Endothelial cell of umbilical vein (primary cell): ENCODE measurements around the gene R3HDML. TPM values are rescaled to one million over a fixed set of nuclear protein-coding genes. Genes with fewer than 3 reads are reported as not detected.

ENCODE experiments used
- BruUV-seq: library from RNA; stranded (reverse); fragments of 400-500 nt; replicated peaks from 2 replicates; lab custom pipeline; 2021; lab: Mats Ljungman, UMichigan
- CTCF ChIA-PET: fragments of 300-600, 350-600 bp; sonication (Branson Sonifier 250); formaldehyde crosslinking; loops from one replicate; lab custom pipeline; 2021; ENCODE audit warnings: antibody characterized with exemption, inconsistent platforms; lab: Charles Lee
- POLR2A ChIA-PET: fragments of 300-600, 350-600 bp; sonication (Branson Sonifier 250); formaldehyde crosslinking; loops from one replicate; lab custom pipeline; 2021; ENCODE audit warnings: antibody characterized with exemption, inconsistent platforms; lab: Charles Lee
- DNase-seq: peaks from one replicate; pipeline ENCODE4 v3.0.0-alpha.2; 2011; ENCODE audit warnings: low read depth, low spot score
- FAIRE-seq: peaks from 2 replicates; lab custom pipeline; 2011; peaks lifted over from hg19 to GRCh38; lab: Jason Lieb, UNC
- H2AFZ ChIP-seq: 2 replicates; pipeline ENCODE4 v1.6.0; 2012; ENCODE audit warnings: low read depth, low read length, control low read depth, inconsistent platforms
- H3K27ac ChIP-seq: 2 replicates; pipeline ENCODE4 v1.5.1; 2011; ENCODE audit warnings: low read depth, mild to moderate bottlenecking, control low read depth, low read length, moderate library complexity; ENCODE audit not compliant: insufficient read depth
- H3K27me3 ChIP-seq, 2 experiments: 2 replicates each; pipeline versions ENCODE4 v1.6.0 to v1.6.1; 2011; ENCODE audit warnings: low read length in 2 of 2, mixed read lengths in 1 of 2; ENCODE audit not compliant: control insufficient read depth in 2 of 2, insufficient read depth in 2 of 2
- H3K36me3 ChIP-seq, 2 experiments: 2 replicates in 1 of 2; 3 replicates in 1 of 2; pipeline ENCODE4 v1.5.1; 2011; ENCODE audit warnings: low read length in 2 of 2, mild to moderate bottlenecking in 1 of 2, moderate library complexity in 1 of 2; ENCODE audit not compliant: control insufficient read depth in 2 of 2, insufficient read depth in 2 of 2; ENCODE audit errors: extremely low read depth in 1 of 2
- H3K4me1 ChIP-seq: 3 replicates; pipeline ENCODE4 v1.5.1; 2011; ENCODE audit warnings: mild to moderate bottlenecking, low read length; ENCODE audit not compliant: control insufficient read depth, insufficient read depth; ENCODE audit errors: extremely low read depth
- H3K4me2 ChIP-seq: 2 replicates; pipeline ENCODE4 v1.6.1; 2011; ENCODE audit warnings: low read length, control low read depth, mixed read lengths; ENCODE audit not compliant: insufficient read depth
- H3K4me3 ChIP-seq, 3 experiments: fragments of 200-600 bp in 1 of 3; sonication (generic), shearing (Covaris generic) in 1 of 3; replicated peaks in 1 of 3; 2 replicates each; pipeline ENCODE4 v1.5.1; 2011 to 2016; ENCODE audit warnings: control low read depth in 3 of 3, low read length in 3 of 3, mild to moderate bottlenecking in 2 of 3, inconsistent platforms in 1 of 3, low read depth in 1 of 3, moderate library complexity in 1 of 3; ENCODE audit not compliant: insufficient read depth in 1 of 3
- H3K79me2 ChIP-seq: 2 replicates; pipeline ENCODE4 v1.6.0; 2012; ENCODE audit warnings: low read length, inconsistent platforms; ENCODE audit not compliant: control insufficient read depth, insufficient read depth
- H3K9ac ChIP-seq: replicated peaks from 2 replicates; pipeline ENCODE3; 2011; ENCODE audit warnings: low read length, control low read depth; ENCODE audit not compliant: insufficient read depth; ENCODE audit errors: extremely low read depth
- H3K9me1 ChIP-seq: replicated peaks from 3 replicates; pipeline ENCODE4 v1.6.0; 2011; ENCODE audit warnings: mild to moderate bottlenecking, low read length; ENCODE audit not compliant: control insufficient read depth, insufficient read depth; ENCODE audit errors: extremely low read depth
- H3K9me3 ChIP-seq: replicated peaks from 2 replicates; pipeline ENCODE4 v1.5.1; 2012; ENCODE audit warnings: low read length, inconsistent platforms; ENCODE audit not compliant: control insufficient read depth, insufficient read depth
- H4K20me1 ChIP-seq: replicated peaks from 2 replicates; pipeline ENCODE3; 2011; ENCODE audit warnings: mild to moderate bottlenecking, low read length; ENCODE audit not compliant: control insufficient read depth, insufficient read depth; ENCODE audit errors: extremely low read depth
- CTCF ChIP-seq, 2 donors: IDR thresholded peaks; 1 replicate in 1 of 2; 2 replicates in 1 of 2; pipeline ENCODE4 v1.5.1; 2011; ENCODE audit warnings: low read length in 2 of 2, mild to moderate bottlenecking in 2 of 2, moderate library complexity in 2 of 2, control low read depth in 1 of 2, inconsistent platforms in 1 of 2, low read depth in 1 of 2; ENCODE audit not compliant: insufficient read depth in 1 of 2; ENCODE audit errors: extremely low read depth in 1 of 2
- EZH2 ChIP-seq: IDR thresholded peaks from 2 replicates; pipeline ENCODE4 v1.6.1; 2012; ENCODE audit warnings: borderline replicate concordance, low read depth, mild to moderate bottlenecking, moderate library complexity, low read length, inconsistent platforms; ENCODE audit not compliant: severe bottlenecking
- FOS ChIP-seq: IDR thresholded peaks from 2 replicates; pipeline ENCODE4 v1.6.1; 2011; ENCODE audit warnings: mild to moderate bottlenecking, low read length, moderate library complexity, borderline replicate concordance; ENCODE audit not compliant: insufficient read depth
- GATA2 ChIP-seq: IDR thresholded peaks from 2 replicates; pipeline ENCODE4 v1.7.0; 2011; ENCODE audit warnings: low read depth, mild to moderate bottlenecking, moderate library complexity, mixed read lengths, low read length; ENCODE audit not compliant: insufficient read length, insufficient read depth
- JUN ChIP-seq: IDR thresholded peaks from 2 replicates; pipeline ENCODE4 v1.6.1; 2011; ENCODE audit warnings: borderline replicate concordance, low read depth; ENCODE audit not compliant: insufficient read length, insufficient read depth
- MAX ChIP-seq: IDR thresholded peaks from 2 replicates; pipeline ENCODE4 v1.6.1; 2011; ENCODE audit not compliant: insufficient read depth, insufficient read length
- MYC ChIP-seq: IDR thresholded peaks from one replicate; pipeline ENCODE4 v1.6.1; 2011; ENCODE audit warnings: mild to moderate bottlenecking, low read depth, low read length
- POLR2A ChIP-seq: IDR thresholded peaks from 2 replicates; pipeline ENCODE4 v1.6.1; 2012; ENCODE audit warnings: low read depth, mild to moderate bottlenecking, control low read depth, low read length
- POLR2AphosphoS5 ChIP-seq: IDR thresholded peaks from 2 replicates; pipeline ENCODE4 v1.6.1; 2012; ENCODE audit warnings: low read depth, mild to moderate bottlenecking, control low read depth, low read length, moderate library complexity; ENCODE audit not compliant: insufficient read depth
- dilution Hi-C: fragments of 300-500 bp; cut with MboI; formaldehyde crosslinking; loops from one replicate; pipeline ENCODE4 v1.15.0; 2019; ENCODE audit warnings: low sequenced_read_pairs; ENCODE audit not compliant: extremely low pct_ligation_motif_present
- intact Hi-C: fragments of 100-400 bp; cut with micrococcal nuclease; formaldehyde crosslinking; loops from one replicate; pipeline ENCODE4 v1.10.0; 2022
- polyA plus RNA-seq, 4 experiments: library from polyadenylated mRNA; depleted of rRNA in 3 of 4; stranded (reverse) in 3 of 4; unstranded in 1 of 4; fragments of >200 nt; gene quantifications; 2 replicates each; pipeline versions ENCODE4 v1.2.1 to v1.2.3, GENCODE V29; 2011 to 2012; ENCODE audit warnings: missing spikeins in 1 of 4
- total RNA-seq: library from RNA; stranded (reverse); gene quantifications from 2 replicates; pipeline ENCODE4 v1.2.3, GENCODE V29; 2021

The R3HDML gene
- total and polyA plus RNA-seq, 2 donors (not counting 3 experiments of a cell fraction or from before 2014, with no cell fraction given) = not detected

- H3K9me3 ChIP-seq = no peaks in the 10 kb centered on the region
- dilution Hi-C loops = no loop called here
- FAIRE-seq (no peak), DNase-seq (no peak)
- H3K9ac ChIP-seq = no peak overlapping the region
- BruUV-seq = no TSS peak
- H3K4me2 ChIP-seq = no peak overlapping the region
- H3K4me3 ChIP-seq = no peak overlapping the region
- H3K79me2 ChIP-seq = no peaks in the 10 kb centered on the region
- intact Hi-C loops = no loop called here
- no peaks in the 10 kb centered on the region for H4K20me1 ChIP-seq
- H2AFZ ChIP-seq = no peak overlapping the region
- ChIA-PET POLR2A (no interaction called here), CTCF (interaction anchor here (0.5 to 1.8 kb wide), 3 partner anchors 9 to 178 kb away, joined by 3 to 4 read pairs (median 4); no protein-coding TSS in a partner anchor)
- no peaks in the 10 kb centered on the region for H3K36me3 ChIP-seq
- H3K9me1 ChIP-seq = no peaks in the 10 kb centered on the region
- peaks cover 1 to 2% of the 10 kb centered on the region in 2 experiments for H3K27me3 ChIP-seq
- no peak overlapping the region for H3K27ac ChIP-seq
- H3K4me1 ChIP-seq = no peaks in the 10 kb centered on the region
- no peak for TF ChIP-seq FOS
Observed at GRCh38 chr20:44394452-44394701, 57.5 kb downstream of the R3HDML start.

GRCh38 chr20:44394702-44395460 is 58.0 kb downstream of the R3HDML start:
- no peak overlapping the region for H2AFZ ChIP-seq
- no TSS peak for BruUV-seq
- H3K4me2 ChIP-seq = no peak overlapping the region
- DNase-seq (no peak), FAIRE-seq (no peak)
- no peaks in the 10 kb centered on the region for H3K4me1 ChIP-seq
- H3K27ac ChIP-seq = no peak overlapping the region
- no peaks in the 10 kb centered on the region for H3K9me1 ChIP-seq
- no peak overlapping the region for H3K4me3 ChIP-seq
- H4K20me1 ChIP-seq = no peaks in the 10 kb centered on the region
- POLR2A ChIA-PET = no interaction called here
- intact Hi-C loops = no loop called here
- H3K9me3 ChIP-seq = no peaks in the 10 kb centered on the region
- H3K27me3 ChIP-seq = peaks cover 1 to 2% of the 10 kb centered on the region in 2 experiments
- CTCF ChIA-PET = interaction anchor here (1.5 to 2.5 kb wide), 2 partner anchors 11 to 178 kb away, joined by 4 to 23 read pairs; no protein-coding TSS in a partner anchor
- TF ChIP-seq POLR2AphosphoS5 = no peak
- no peak for TF ChIP-seq POLR2A
- no peak for TF ChIP-seq MAX
- TF ChIP-seq CTCF (IDR thresholded peaks at IDR 0.05; ENCODE audit: extremely low read depth in 1 of 2, insufficient read depth in 1 of 2, low read depth in 1 of 2, low read length in 2 of 2) = no peak
- TF ChIP-seq MYC = no peak
- TF ChIP-seq FOS = no peak
- TF ChIP-seq EZH2 = no peak
- no peak for TF ChIP-seq GATA2
- TF ChIP-seq JUN = no peak
- H3K36me3 ChIP-seq = no peaks in the 10 kb centered on the region
- H3K9ac ChIP-seq = no peak overlapping the region
- no peaks in the 10 kb centered on the region for H3K79me2 ChIP-seq
- dilution Hi-C loops = no loop called here
